GM06990 (cell line): Measurements from ENCODE around the gene C2CD4C.

Source experiments
- DNase-seq: peaks from one replicate; pipeline ENCODE4 v3.0.0-alpha.2; 2011; ENCODE audit not compliant: insufficient read length; ENCODE audit errors: extremely low read depth
- H3K27me3 ChIP-seq: replicated peaks from 2 replicates; pipeline ENCODE4 v1.6.0; 2011; ENCODE audit warnings: low read length; ENCODE audit not compliant: control insufficient read depth, insufficient read depth
- H3K36me3 ChIP-seq: 2 replicates; pipeline ENCODE4 v1.5.1; 2011; ENCODE audit warnings: low read length; ENCODE audit not compliant: control insufficient read depth, insufficient read depth
- H3K4me3 ChIP-seq: replicated peaks from 2 replicates; pipeline ENCODE4 v1.5.1; 2011; ENCODE audit warnings: low read depth, mild to moderate bottlenecking, control low read depth, low read length
- CTCF ChIP-seq: IDR thresholded peaks from 2 replicates; pipeline ENCODE4 v1.5.1; 2011; ENCODE audit warnings: low read length, control low read depth, mild to moderate bottlenecking, inconsistent platforms; ENCODE audit not compliant: insufficient read depth, poor library complexity, severe bottlenecking

C2CD4C gene

DNA sequence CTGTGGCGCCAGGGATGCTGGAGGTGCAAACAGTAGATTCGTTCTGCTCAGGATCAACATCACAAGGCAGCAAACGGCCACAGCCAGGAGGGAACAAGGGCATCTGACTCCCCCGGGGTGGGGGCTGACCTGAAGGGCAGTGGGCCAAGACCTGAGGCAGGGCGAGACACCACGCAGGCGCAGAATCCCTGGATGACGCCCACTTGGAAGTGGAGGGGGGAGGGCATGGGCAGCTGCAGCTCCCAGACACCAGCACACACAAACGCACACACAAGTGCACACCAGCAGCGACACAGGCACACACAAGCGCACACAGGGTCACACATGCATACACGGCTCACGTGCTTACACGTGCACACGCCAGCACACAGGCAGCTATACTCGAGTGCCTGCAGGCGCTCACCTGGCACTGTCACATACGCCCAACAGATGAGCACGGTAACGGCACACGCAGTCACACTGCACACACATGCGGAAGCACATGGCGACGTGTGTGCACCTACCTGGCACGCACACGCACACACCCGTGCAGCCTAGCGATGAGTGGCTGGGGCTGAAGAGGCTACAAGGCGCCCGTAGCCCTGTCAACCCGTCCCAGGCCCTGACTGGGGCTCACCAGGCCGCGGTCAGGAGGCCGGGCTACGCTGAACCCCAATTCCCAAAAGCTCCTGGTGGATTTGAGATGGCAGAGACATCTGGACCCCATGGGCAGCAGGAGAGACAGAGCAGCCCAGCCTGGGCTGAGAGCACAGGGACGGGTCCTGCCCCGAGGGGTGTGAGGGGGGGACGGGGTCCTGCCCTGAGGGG is 5.5 kb downstream of the C2CD4C start:
- no peaks in the 10 kb centered on the region for H3K27me3 ChIP-seq
- no peak overlapping the region for H3K4me3 ChIP-seq
- no peak for DNase-seq
- H3K36me3 ChIP-seq = no peaks in the 10 kb centered on the region
- no peak for TF ChIP-seq CTCF

DNA sequence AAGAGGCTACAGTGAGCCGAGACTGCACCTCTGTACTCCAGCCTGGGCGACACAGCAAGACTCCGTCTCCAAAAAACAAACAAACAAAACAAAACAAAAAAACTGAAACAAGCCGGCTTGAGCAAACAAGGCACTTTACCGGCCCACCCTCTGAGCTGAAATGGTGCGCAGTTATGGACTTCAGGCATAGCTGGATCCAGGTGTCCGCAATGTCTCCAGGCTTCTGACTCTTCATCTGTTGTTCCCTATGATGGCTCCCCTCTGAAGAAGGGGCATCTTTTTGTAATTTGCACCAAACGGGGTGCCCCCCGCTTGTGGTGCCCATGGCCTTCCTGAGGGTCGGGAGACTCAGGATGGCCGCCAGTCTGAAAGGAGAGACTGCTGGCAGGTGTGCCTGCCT is 6.2 kb downstream of the C2CD4C start:
- Histone ChIP-seq H3K4me3 (no peak overlapping the region), H3K36me3 (no peaks in the 10 kb centered on the region), H3K27me3 (no peaks in the 10 kb centered on the region)
- DNase-seq = no peak
- TF ChIP-seq CTCF = no peak

DNA sequence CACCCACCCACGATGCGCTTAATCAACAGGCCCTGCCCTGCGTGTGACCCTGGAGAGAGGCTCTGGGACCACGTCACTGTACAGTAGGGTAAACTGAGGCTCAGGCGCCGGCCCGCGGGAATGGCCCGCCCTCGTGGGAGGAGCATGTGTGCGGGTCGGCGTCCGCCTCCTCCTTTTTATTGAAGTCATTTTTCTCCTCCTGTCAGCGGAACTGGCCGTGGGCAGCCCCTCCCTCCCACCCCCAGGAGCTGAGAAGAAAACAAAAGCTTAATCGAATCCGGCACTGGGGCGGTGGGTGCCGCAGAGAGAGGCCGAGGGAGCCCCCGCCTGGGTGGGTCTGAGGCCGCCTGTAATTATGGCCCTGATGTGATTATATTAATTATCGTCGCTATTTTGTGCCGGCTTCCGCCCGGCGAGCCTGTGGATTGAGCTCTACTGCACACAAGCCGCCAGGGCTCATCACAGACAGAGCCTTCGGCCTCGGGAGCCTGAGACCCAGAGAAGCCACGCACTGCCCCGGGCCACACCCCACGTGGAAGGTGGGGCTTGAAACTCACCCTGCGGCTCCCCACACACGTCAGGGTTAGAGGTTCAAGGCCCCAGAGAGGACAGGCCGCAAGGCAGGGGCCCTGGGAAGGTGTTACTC is 7.0 kb downstream of the C2CD4C start:
- Histone ChIP-seq H3K4me3 (no peak overlapping the region), H3K27me3 (no peaks in the 10 kb centered on the region), H3K36me3 (no peaks in the 10 kb centered on the region)
- no peak for TF ChIP-seq CTCF
- no peak for DNase-seq

DNA sequence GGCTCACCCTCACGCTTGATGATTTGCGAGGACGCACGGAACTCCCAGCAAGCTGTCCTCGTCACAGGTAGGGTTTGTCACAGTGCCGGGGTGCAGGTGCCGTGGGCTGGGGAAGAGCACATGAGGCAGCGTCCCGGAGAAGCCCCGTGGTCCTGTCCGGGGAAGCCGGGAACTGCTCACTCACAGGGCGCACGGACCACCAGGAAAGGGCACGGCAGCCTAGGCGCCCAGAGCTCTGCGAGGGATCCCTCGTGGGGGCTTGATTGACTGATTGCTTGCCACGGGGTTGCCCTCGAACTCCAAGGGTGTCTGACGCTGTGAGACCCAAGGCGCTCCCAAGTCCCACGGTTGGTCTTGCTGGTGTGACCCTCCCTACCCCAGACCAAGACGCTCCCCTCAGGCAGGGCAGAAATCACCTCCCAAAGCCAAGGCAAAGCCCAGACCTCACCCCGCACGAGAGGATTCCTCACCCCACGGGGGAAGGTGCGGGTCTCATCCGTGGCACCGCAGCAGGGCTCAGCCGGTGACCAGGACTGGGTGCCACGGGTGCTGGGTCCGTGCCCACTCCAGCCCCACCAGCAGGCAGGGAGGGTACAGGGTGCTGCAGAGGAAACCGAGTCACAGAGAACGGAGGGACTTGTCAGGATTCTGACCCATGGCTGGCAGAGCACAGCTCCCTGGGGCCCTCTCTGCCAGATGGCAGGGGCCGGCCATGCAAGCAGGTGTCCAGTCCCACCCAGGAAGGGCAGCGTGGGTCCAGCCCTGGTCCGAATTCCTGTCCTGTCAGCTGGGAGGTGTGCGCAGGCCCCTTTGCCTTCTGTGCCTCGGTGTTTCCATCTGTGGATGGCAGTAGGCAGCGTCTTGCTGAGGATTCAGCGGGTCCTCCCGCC is 7.7 kb downstream of the C2CD4C start:
- TF ChIP-seq CTCF = no peak
- no peaks in the 10 kb centered on the region for H3K36me3 ChIP-seq
- no peaks in the 10 kb centered on the region for H3K27me3 ChIP-seq
- no peak overlapping the region for H3K4me3 ChIP-seq
- no peak for DNase-seq

DNA sequence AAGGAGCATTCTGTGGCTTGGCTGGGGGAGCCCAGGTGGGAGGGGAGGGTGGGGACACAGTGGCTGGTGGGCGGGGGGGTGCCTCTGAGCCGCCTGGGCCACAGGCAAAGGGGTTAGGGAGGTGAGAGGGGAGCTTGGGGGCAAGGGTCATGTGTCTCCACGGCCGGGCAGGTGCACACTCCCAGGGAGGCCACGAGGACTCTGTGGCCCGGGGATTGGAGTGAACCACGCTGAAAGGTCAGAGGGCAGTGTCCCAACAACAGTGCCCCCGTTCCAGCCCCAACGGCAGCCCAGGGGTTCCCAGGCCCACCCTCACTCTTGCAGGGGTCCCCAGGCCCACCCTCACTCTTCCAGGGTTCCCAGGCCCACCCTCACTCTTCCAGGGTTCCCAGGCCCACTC is 9.6 kb downstream of the C2CD4C start:
- H3K4me3 ChIP-seq = no peak overlapping the region
- no peak for TF ChIP-seq CTCF
- DNase-seq = no peak
- H3K36me3 ChIP-seq = no peaks in the 10 kb centered on the region
- no peaks in the 10 kb centered on the region for H3K27me3 ChIP-seq
